RKO (cell line): Measurements from ENCODE around the gene IFT43.

Experiments used
- DNase-seq: peaks from one replicate; pipeline ENCODE4 v3.0.0-alpha.2; 2016; ENCODE audit warnings: low spot score

IFT43 gene

DNA sequence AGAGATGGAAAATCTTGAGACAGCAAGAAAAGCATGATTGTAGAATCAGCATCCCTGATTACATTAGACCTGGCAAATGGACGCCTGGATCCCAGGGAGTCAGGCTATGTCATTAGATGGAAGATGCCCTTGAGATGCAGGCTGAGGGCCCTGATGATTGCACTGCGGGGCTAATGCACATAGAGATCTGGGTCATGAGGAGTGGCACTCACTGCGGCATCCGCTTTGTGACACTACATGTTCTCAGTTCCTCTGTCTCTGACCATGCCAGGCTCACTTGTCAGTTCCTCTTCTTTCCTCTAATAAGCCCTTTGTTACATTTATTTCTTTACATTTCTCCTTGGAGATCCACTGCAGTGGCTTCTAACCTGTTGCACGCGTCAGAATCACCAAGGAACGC, 96.1 kb downstream of the IFT43 start:
- no peak for DNase-seq

DNA sequence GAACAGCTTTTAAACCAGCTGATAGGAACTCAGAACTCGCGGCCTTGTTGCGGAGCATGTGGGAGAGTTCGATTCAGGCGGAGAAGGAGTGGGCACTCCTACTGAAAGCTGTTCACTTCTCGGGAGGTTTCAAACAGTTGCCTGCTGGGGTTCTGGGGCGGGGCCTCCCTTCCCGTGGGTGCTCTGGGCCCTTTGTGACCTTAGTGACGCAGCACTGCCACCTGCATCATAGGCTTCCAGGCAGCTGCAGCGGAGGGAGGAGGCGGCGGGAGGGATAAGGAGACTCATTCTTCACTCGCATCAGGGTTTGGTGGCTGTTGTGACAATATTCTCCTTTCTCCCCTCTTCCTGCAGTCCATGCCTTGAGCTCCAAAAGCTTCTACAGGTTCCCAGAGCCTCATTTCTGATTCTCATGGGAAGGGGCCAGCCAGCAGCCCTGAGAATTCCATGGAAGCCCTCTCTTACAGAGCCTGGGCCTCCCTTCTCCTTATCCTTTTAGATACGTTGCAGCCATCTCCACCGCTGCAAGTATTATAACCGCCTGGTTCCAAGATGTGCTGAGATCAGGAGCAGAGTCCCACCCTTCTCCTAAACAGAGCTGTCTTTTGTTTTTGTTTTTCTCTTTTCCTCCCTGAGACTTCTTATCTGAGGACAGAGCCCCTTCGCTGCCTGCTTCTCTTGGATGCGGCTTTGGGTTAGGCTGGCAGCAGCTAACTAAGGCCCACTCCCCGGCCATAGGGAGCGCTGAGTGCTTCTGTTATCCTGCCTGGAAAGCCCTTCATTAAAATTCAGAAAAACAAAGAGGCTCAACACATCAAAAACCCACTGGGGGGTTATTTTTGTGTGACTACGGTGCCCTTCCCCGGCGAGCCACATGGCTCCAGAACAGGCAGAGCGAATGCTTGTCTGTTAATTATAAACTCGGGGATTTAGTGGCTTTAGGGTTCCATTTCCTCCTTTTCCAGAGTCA, 98.5 kb downstream of the IFT43 start:
- no peak for DNase-seq

DNA sequence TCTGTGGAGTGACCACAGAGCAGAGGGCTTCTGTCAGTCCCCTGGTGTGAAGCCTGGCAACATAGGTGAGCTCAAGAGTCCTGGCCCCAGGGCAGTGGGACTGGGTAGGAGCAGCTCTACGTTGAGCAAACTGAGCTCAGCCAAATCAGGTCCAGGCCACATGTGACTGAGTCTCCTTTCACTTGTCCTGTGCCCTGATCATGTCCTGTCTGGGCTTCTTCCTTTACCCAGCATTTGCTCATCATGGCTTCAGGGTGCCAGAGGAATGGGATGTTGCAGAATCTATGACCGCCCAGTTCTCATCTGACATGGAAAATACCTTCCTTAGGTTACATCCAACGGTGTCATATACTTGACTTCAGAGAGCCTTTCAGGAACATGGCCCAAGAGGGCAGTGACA, 99.8 kb downstream of the IFT43 start:
- no peak for DNase-seq

DNA sequence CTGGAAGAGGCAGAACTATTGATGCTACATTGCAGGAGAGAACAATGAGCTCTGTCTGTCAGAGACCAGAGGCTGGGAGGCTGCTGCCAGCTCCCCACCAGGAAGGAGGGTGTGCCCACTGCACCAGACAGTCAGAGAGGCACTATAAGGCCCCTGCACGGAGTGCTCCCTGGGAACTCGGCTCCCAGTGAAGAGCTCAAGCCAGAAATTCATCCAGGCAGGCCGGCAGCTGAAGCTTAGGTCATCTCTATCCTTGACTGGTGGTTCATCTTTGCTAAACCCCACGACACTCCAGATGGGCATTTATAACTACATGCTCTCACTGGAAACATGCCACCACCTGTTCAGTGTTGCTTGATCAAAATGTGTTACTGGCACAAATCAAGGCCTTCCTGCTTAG, 101.1 kb downstream of the IFT43 start:
- DNase-seq: no peak

DNA sequence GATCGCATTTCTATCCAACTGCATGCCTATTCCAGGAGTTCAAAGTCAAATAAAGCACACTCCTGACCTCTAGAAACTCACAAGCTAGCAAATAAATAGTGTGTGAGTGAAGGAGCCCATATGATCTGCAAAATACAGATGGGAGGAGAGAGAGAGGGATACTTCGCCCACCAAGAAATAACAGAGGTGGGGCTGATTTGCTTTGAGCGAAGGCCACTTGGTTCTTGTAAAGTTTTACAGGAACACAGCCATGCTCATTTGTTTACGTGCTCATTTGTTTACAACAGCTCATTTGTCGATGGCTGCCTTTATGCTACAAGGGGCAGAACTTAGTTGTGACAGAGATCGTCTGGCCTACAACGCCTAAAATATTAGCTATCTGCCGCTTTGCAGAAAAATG, 102.8 kb downstream of the IFT43 start:
- DNase-seq: no peak

DNA sequence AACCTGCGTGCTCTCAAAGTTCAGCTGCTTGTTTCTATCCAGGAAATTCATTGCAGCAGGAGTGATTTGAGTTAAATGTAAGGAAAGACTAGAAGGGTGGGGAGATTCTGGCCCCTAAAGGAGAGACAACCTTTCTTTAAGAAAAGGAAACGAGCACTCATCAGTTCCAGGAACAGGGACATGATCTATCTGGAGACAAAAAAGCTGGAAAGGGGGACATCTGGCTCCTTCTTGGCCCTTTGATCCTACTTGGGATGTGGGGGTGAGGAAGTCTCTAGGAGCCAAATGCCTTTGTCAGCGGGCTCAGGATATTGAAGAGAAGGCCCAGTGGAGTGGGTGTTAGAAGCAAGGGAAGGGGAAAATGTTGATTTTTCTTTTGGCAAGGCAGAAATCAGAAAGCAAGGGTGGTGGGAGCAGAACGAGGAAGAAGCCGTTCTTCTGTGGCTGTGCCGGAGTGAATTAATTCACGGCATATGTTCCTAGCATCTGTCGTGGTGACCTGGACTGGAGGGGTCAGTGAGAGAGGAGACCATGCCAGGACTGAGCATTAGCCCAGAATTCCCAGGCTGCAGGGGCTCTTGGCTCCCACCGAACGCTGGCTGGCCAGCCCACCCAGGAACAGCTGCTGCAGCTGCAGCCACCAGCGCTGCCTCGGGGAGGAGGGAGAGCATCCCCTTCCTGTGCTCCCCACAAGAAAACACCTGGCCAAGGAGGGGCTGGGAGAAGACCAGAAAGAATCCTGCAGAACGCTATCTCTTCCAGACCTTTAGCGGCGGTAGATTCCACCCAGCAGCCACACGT, 103.4 kb downstream of the IFT43 start:
- DNase-seq: no peak

DNA sequence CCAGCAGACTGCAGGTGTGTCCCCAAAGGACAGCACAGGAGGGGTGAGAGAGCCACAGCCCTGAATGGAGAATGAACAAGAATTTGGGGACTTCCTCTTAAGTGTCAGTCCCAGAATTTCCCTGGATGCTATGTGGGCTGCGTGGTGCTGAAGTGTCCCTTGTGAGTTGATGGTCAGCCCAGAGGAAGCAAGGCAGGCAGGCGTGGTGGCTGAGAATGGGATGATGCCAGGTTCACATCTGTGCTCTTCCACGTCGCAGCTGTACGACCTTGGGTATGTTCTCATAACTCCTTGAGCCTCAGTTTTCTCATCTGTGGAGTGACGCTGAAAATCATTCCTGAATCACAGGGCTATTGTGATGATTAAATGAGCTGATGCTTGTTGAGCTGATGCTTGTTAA, 104.0 kb downstream of the IFT43 start:
- DNase-seq: no peak

DNA sequence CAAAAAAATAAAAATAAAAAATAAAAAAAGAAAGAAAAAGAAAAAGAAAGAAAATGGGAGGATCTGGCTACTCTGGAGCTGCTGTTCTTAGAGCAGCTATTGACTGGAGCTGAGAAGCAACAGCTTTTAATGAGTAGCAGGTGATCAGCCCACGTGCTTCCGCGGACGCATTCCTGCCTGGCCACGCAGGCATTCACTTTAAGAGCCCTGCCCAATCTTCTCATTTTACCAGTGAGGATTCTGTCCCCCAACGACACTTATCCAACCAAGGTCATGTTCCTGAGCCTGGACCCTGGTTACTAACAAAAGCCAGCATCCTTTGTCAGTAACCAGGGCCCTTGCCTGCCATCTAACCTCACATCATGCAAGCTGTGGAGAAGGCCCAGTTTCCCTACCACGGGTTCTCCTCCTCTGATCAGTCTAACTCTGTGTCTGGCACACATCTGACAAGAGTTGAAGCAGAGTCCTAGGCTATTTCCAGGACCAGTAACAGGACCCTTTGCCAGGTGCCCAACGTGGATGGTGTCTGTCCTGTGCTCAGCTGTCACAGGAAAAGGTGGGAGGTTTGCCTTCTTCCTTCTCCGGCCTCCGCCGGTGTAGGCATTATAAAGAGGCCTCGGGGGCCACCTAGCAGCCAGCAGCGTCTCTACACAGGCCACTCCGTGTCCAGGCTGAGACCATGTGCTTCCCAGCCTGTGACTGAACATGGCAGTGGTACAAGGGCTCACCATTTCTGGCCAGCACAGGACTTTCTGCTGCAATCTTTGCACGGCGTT, 105.2 kb downstream of the IFT43 start:
- no peak for DNase-seq

DNA sequence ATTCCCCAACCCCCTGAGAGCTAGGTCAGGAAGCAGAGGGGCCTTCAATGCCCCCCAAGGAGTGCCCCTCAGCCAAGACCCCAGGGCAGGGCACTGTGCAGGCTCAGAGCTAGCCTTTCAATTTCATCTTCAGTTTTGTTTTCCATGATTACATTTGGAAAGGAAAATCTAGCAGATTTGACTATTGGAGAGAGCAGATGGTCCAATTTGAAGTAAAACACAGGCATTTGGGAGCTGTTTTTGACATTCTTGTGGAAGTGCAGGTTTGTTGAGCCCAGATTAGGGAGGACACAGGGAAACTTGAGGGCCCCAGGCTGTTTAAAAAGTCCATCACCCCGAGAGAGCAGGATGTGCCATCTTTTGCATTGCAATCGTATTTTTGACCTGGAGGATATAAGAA, 107.5 kb downstream of the IFT43 start:
- DNase-seq: no peak

DNA sequence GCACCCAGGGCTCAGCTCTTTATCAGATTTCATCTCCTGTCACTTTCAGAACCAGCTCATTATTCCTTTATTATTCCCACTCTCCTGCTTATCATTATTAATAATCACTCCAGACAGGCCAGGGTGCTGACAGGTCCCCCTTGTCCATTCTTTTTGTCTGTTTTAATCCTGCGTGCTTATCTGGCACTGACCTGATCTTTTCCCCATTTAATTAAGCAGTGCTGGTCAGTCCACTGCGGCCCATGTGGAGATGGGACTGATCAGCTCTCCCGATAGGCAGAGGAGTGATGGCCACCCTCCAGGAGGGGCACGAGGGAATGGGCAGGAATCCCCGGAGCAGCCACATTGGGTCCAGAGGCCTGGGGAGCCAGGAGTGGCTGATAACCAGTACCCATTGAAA, 110.7 kb downstream of the IFT43 start:
- DNase-seq: no peak

DNA sequence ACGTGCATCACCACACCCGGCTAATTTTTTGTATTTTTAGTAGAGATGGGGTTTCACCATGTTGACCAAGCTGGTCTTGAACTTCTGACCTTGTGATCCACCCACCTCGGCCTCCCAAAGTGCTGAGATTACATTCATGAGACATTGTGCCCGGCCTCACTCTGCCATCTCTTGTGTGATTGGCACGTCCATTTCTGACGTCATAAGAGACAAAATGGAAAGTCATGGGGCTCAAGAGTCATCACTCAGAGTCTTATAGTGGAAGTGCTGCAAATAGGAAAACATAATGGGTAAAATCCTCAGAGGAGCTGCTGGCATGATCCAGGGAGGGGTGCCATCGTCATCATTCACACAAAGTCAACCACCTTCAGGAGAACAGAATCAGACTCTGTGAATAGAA, 112.0 kb downstream of the IFT43 start:
- no peak for DNase-seq

DNA sequence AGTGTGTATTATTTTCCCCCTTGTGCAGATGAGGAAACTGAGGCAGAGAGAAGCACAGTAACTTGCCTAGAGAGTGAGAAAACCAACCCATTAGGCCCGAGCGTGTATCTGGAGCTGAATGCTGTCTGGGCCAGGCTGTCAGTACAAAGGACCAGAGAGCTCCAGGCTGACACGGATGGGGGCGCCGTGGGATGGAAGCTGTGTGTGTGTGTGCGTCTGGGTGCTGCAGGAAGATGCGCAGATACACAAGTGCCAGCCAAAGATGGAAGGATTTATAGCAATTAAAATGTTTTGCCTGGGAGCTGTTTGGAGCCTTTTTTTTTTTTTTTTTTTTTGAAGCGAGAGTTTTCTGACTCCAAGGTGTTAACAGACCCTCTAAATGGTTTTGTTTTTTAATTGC, 112.5 kb downstream of the IFT43 start:
- DNase-seq: no peak

DNA sequence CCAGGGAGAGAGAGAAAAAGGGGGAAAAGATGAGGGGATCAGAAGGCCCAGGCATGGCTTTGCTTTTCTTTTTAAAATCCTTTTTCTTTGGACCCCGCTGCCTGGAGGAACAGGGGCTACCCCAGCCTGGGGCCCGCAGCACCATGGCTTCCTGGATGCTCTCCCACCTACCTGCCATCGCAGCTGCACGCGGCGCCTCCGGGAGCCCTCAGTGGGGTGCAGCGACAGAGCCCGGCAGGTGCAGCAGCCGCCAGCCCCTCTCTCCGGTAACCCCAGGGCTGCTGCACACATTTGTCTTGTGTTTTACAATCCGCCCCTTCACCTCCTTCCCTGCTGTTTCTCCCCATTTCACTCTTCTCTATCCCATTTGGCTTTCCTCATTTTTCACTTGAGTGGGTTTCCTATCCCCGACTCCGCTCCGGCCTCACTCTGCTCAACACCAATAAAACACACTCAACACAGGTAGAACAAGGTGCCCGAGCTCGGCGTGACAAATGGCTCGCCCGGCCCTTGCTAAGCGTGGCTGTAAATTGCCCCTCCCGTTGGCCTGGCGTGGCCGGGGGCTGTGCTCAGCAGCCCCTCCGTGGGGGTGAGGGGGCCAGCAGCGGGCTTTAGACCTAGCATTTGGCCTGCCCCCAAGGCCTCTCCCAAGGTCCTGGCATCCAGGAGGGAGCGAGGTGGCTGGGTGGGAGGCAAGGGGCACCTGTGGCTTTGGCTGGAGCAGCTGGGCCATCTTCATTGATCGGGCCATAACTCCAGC, 113.5 kb downstream of the IFT43 start:
- no peak for DNase-seq

DNA sequence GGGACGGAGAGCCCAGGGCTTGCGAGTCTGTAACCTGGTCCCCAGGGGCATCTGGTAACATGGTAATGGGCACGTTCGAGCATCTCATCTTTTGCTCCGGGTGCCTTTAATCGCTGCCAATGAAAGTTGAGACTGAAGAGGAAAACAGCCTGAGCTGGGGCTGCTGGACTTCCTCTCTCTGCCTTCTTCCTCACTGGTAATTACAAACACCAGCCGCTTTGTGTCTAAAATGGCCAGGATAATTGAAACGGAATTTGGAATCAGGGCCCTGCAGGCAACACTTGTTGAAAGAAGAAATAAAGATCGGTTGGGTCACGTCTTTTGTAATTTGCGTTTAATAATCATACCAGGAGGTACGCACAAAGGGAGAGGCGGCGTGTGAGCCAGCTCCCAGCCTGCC, 114.7 kb downstream of the IFT43 start:
- no peak for DNase-seq

DNA sequence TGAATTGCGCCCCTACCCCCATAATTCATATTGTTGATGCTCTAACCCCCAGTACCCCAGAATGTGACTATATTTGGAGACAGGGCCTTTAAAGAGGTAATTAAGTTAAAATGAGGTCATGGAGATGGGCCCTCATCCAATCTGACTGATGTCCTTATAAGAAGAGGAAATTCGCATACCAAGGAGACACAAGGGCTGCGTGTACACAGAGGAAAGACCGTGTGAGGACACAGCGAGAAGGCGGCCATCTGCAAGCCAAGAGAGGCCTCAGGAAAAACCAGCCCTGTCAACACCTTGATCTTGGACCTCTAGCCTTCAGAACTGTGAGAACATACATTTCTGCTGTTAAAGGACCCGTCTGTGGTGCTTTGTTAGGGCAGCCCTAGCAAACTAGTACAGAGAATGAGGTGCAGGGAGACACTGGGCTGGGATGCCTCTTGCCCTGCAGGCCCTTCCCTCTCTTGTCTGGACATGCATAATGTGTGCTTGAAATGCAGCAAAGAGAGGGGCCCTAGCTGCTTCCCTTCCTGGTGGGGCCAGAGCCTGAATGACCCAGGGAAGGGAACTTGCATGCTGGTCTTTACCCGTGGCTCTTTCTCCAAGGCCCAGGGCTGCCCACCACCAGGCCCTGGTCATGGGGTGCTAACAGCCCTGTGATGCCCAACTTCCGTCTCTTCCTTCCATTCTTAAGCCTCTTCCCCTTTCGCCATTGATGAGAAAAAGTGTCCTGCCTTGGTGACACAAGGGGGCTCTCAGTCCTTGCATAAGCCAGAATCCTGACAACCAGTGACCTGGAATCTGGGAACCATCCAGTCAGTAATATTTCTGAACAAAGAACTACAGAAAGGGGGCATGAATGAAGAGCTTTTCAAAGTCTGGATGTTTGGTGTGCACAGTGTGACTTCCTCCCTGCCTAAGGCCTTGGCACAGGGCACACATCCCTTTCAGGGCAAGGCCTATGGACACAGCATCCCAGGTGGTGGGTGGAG, 116.1 kb downstream of the IFT43 start:
- DNase-seq: no peak

DNA sequence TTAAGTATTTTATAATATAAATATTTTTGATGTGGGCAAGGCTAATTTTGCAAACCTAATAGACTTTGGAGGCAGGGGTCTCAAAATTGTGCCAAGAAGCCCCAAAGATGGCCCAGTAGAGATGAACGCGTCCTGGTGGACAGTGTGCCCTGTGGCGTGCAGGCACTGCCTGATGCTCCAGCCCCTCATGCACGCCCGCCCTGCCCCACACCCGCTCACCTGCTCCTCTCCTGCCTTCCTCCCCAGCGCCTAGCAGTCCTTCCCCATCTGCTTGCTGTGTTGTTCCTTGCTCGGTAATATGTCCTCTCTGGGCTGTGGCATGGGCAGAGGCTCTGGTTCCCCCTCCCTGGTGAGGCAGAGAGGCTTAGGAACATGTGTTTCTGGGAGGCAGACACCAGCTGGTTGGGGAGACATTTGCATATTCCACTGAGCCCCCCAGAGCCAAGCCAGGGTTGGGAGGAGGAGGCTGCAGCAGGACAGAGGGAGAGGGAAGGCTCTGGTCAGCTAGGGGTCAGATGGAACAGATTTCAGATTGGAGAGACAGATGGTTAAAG, 119.3 kb downstream of the IFT43 start:
- DNase-seq: no peak

DNA sequence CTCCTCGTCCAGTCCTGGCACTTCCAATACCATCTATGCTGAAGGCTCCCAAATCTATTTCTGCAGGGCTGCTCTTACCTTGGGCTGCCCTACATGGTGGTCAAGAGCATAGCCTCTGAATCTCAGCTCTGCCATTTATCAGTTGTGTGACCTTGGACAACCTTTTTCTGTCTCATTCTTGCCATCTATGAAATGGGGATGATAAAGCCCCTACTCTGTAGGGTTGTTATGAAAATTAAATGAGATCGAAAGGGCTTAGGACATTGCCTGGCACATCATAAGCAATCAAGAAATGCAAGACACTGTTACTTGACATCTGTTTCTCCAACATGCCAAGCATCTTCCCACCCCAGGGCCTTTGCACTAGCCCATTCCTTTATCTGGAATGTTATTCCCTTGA, 120.6 kb downstream of the IFT43 start:
- DNase-seq: no peak

DNA sequence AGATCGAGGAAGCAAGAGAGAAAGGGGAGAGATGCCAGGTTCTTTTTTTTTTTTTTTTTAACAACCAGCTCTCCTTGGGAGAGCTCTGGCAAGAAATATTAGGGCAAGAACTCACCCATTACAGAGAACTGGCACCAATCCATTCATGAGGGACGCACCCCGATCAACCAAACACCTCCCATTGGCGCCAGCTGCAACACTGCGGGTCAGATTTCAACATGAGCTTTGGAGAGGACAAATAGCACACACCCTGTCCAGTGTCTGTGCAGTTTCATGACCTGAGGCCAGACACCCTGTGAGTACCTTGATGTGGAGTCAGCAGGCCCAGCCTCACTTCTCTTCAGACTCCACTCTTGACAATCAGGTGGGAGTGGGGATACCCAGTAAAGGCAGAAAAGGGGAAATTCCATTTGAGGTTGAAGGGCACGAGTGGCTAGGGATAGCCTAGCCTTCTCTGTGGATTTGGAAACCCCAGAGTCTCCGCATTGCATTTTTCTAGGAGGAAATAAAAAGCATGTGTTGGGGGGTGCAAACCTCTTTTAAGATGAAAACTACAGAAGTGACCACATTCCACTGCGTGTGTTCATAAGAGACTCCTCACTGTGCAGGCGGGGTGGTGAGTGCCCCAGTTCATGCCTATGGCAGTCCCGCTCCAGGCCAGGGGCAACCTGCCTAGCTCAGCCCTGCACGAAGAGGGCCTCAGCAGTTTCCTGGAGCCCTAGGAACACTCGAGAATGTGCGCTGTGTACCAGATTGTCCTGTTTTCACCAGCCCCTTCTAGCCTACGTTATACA, 123.7 kb downstream of the IFT43 start:
- DNase-seq: no peak

DNA sequence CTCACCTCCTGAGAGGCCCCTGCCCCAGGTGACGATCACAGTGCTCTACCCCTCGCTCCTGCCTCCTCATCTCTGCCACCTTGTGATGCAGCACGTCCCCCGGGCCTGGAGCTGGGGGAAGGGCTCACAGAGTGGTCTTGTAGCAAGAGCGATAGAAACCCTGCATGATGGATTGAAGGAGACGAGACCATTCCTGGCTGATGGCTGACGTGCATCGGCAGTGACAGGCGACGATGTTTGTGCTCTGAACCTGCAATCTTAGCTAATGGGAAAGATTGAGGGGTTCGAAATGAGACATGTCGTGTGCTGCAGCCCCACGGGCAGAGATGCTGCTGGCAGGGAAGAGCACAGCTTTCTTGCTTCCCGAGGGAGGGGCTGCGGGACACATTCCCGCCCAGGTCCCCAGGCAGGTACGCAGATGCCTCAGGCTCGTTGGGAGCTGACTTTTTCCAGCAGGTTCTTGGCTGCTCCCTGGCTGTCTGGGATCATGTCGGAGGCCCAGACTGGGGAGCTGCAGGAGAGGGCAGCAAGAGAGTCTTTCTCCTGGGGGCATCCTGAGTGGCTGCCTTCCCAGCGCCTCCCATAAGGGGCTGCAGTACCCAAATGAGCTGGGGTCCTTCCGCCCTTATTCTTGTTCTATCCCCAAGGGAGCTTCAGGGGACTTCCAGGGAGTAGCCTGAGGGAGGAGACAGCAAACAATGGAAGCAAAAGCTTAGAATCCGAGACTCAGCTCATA, 127.5 kb downstream of the IFT43 start:
- no peak for DNase-seq
